ENCODE measurements around the gene AMBRA1. TPM values are rescaled to one million over a fixed set of nuclear protein-coding genes. Genes with fewer than 3 reads are reported as not detected.

AMBRA1 gene
- total RNA-seq, 6 donors from 2014 or later: 22.9 to 55.7 (median 33.2) TPM

DNA sequence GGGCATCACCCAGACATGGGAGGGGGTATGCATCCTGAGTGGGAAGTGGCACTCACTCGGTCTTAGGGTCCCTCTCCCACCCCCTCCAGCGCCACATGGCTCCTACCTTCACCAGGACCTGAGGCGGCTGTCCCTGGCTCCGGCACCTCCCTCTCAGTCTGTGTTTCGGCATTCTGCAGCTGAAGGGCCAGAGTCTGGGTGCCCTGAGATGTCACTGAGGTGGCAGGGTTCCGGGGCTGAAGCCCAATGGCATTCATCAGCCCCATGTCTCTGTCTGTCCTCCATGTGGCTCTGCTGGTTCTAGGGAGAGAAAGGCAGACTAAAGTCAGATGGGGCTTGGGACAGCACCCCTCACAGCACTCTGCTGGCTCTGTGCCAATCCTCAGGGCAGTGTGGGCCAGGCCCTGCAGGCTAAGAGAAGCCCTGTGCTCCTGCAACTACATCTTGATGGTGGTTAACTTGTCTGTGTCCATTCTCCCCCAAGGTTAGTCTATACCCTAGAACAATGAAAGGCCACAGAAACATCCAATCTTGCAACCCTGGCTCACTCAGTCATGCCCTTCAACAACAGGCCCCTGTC lies 185.3 kb downstream of the AMBRA1 start:
- no peak for ATAC-seq (ENCODE audit: low FRiP score in 2 of 2)
- Histone ChIP-seq H3K4me3 (no peak overlapping the region), H3K27me3 (no peaks in the 10 kb centered on the region), H3K36me3 (peaks cover 21 to 79% (median 45%) of the 10 kb centered on the region in 4 donors), H3K9me3 (no peaks in the 10 kb centered on the region), H3K4me1 (no peaks in the 10 kb centered on the region), H3K27ac (no peak overlapping the region)
- DNase-seq: peak in 1 of 2 donors; percentile 21
- 94% methylated on average over 5 of the region's 6 CpGs for WGBS, 2 donors
- TF ChIP-seq POLR2A (IDR thresholded peaks at IDR 0.05) (no peak), EP300 (IDR thresholded peaks at IDR 0.05) (no peak), CTCF (IDR thresholded peaks at IDR 0.05) (no peak), POLR2AphosphoS5 (IDR thresholded peaks at IDR 0.05) (no peak)

DNA sequence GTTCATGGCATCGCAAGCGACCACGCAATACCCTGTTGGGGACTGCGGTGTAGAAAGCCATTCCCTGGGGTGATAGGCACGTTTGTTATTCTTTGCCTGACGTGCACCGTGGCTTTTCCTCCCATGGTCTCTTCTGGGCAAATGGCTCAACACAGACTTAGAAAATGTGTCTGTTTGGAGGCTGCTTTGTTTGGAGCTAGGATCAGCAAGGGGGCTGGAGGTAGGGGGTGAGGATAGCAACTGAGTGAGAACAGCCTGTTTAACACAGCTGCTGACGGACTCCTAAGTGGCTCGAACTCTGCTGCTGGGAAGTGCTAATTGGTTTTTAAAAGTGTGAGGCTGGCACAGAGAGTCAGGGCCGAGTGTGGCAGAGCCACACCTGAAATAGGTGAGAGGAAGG lies 186.2 kb downstream of the AMBRA1 start:
- no peak overlapping the region for H3K27ac ChIP-seq
- H3K36me3 ChIP-seq: peaks cover 21 to 79% (median 49%) of the 10 kb centered on the region in 4 donors
- DNase-seq: no peak
- no peaks in the 10 kb centered on the region for H3K4me1 ChIP-seq
- H3K4me3 ChIP-seq: no peak overlapping the region
- 86 to 88% methylated on average over 9 to 10 of the region's 10 CpGs for WGBS, 2 donors
- no peaks in the 10 kb centered on the region for H3K27me3 ChIP-seq
- no peak for TF ChIP-seq CTCF (IDR thresholded peaks at IDR 0.05)
- TF ChIP-seq POLR2A (IDR thresholded peaks at IDR 0.05): no peak
- TF ChIP-seq EP300 (IDR thresholded peaks at IDR 0.05): no peak
- TF ChIP-seq POLR2AphosphoS5 (IDR thresholded peaks at IDR 0.05): no peak
- ATAC-seq (ENCODE audit: low FRiP score in 2 of 2): no peak
- H3K9me3 ChIP-seq: no peaks in the 10 kb centered on the region

DNA sequence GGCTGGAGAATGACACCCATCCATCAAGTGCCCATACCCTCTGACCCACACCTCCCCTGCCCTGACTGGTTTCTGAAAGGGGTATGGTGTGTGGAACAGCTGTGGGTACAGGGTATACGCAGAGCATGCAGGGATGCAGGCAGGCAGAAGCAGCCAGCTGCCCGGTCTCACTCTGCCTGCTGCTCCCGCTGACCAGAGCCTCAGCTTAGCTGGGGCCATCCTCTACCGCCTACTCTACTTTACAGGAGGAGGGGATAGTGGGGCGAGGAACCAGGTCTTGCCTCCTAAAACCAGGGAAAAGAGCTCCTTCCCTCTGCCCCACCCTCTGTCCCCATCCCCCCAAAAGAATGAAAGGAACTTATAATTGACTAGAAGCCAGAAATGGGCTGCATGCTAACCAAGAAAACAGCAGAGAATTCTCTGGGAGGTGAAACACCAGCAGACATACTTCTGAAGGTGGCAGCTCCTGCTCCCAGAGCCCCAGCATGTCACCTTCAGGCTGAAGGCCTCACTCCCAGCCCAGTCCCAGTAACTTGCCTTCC lies 189.3 kb downstream of the AMBRA1 start:
- TF ChIP-seq CTCF (IDR thresholded peaks at IDR 0.05) (no peak), EP300 (IDR thresholded peaks at IDR 0.05) (no peak), POLR2A (IDR thresholded peaks at IDR 0.05) (no peak), POLR2AphosphoS5 (IDR thresholded peaks at IDR 0.05) (no peak)
- peaks cover 16 to 75% (median 49%) of the 10 kb centered on the region in 4 donors for H3K36me3 ChIP-seq
- no peaks in the 10 kb centered on the region for H3K27me3 ChIP-seq
- DNase-seq (no peak), ATAC-seq (ENCODE audit: low FRiP score in 2 of 2) (no peak)
- H3K4me3 ChIP-seq: no peak overlapping the region
- H3K4me1 ChIP-seq: no peaks in the 10 kb centered on the region
- no peaks in the 10 kb centered on the region for H3K9me3 ChIP-seq
- H3K27ac ChIP-seq: no peak overlapping the region
- 81 to 97% methylated on average over 5 of the region's 5 CpGs for WGBS, 2 donors

GRCh38 chr11:46402957-46403902 lies 190.6 kb downstream of the AMBRA1 start:
- H3K27ac ChIP-seq: no peak overlapping the region
- H3K4me3 ChIP-seq: no peak overlapping the region
- no peaks in the 10 kb centered on the region for H3K27me3 ChIP-seq
- DNase-seq: no peak
- ATAC-seq (ENCODE audit: low FRiP score in 2 of 2): no peak
- WGBS, 2 donors: 78 to 79% methylated on average over 6 of the region's 6 CpGs
- peaks cover 7 to 67% (median 39%) of the 10 kb centered on the region in 4 donors for H3K36me3 ChIP-seq
- no peaks in the 10 kb centered on the region for H3K9me3 ChIP-seq
- H3K4me1 ChIP-seq: no peaks in the 10 kb centered on the region
- TF ChIP-seq EP300 (IDR thresholded peaks at IDR 0.05): no peak
- TF ChIP-seq POLR2A (IDR thresholded peaks at IDR 0.05): no peak
- no peak for TF ChIP-seq POLR2AphosphoS5 (IDR thresholded peaks at IDR 0.05)
- no peak for TF ChIP-seq CTCF (IDR thresholded peaks at IDR 0.05)

Measured in upper lobe of left lung (tissue), 6 donors.